H9 (cell line): ENCODE measurements around the gene VWA8. TPM values are rescaled to one million over a fixed set of nuclear protein-coding genes. Genes with fewer than 3 reads are reported as not detected.

Experiments used
- DNase-seq: peaks from one replicate; pipeline ENCODE4 v3.0.0-alpha.2; 2017
- H2AFZ ChIP-seq: one replicate; pipeline ENCODE4 v1.6.1; 2013; ENCODE audit warnings: mild to moderate bottlenecking, low read length, control low read depth, moderate library complexity
- H2AK5ac ChIP-seq: 2 replicates; pipeline ENCODE4 v1.6.1; 2013; ENCODE audit warnings: low read length, control low read depth, mixed read lengths; ENCODE audit not compliant: insufficient read length
- H2BK120ac ChIP-seq: one replicate; pipeline ENCODE4 v1.6.1; 2013; ENCODE audit warnings: low read depth, mild to moderate bottlenecking, low read length, control low read depth, inconsistent platforms; ENCODE audit not compliant: poor library complexity, severe bottlenecking
- H2BK12ac ChIP-seq: 2 replicates; pipeline ENCODE4 v1.6.1; 2013; ENCODE audit warnings: low read length, control low read depth, mixed read lengths, low read depth; ENCODE audit not compliant: insufficient read length
- H2BK15ac ChIP-seq: 2 replicates; pipeline ENCODE4 v1.6.1; 2013; ENCODE audit warnings: low read depth, low read length, control low read depth
- H2BK20ac ChIP-seq: one replicate; pipeline ENCODE4 v1.6.1; 2013; ENCODE audit warnings: low read depth, mild to moderate bottlenecking, low read length, control low read depth, inconsistent platforms; ENCODE audit not compliant: poor library complexity, severe bottlenecking
- H2BK5ac ChIP-seq: 2 replicates; pipeline ENCODE4 v1.6.1; 2013; ENCODE audit warnings: low read length, control low read depth, mixed read lengths; ENCODE audit not compliant: insufficient read length
- H3K14ac ChIP-seq: 2 replicates; pipeline ENCODE4 v1.6.1; 2013; ENCODE audit warnings: low read length, control low read depth; ENCODE audit not compliant: insufficient read depth
- H3K18ac ChIP-seq: 2 replicates; pipeline ENCODE4 v1.6.1; 2013; ENCODE audit warnings: low read depth, mild to moderate bottlenecking, mixed read lengths, low read length, control low read depth; ENCODE audit not compliant: insufficient read length
- H3K23ac ChIP-seq: 2 replicates; pipeline ENCODE4 v1.6.1; 2013; ENCODE audit warnings: low read length, control low read depth, mixed read lengths, low read depth; ENCODE audit not compliant: insufficient read length
- H3K23me2 ChIP-seq: 2 replicates; pipeline ENCODE4 v1.6.1; 2013; ENCODE audit warnings: low read depth, mild to moderate bottlenecking, mixed read lengths, low read length, control low read depth; ENCODE audit not compliant: insufficient read length, poor library complexity, severe bottlenecking
- H3K27ac ChIP-seq: 2 replicates; pipeline ENCODE4 v1.5.1; 2013; ENCODE audit warnings: low read length, control low read depth, mixed read lengths, low read depth; ENCODE audit not compliant: insufficient read length
- H3K27me3 ChIP-seq: 2 replicates; pipeline ENCODE4 v1.6.1; 2013; ENCODE audit warnings: low read length, control low read depth, inconsistent platforms; ENCODE audit not compliant: insufficient read depth
- H3K4ac ChIP-seq: 2 replicates; pipeline ENCODE4 v1.6.1; 2013; ENCODE audit warnings: low read depth, mild to moderate bottlenecking, control low read depth, inconsistent platforms, low read length, moderate library complexity
- H3K4me1 ChIP-seq: 2 replicates; pipeline ENCODE4 v1.6.1; 2013; ENCODE audit warnings: low read length, control low read depth, inconsistent platforms; ENCODE audit not compliant: insufficient read depth
- H3K4me2 ChIP-seq: 2 replicates; pipeline ENCODE4 v1.6.1; 2013; ENCODE audit warnings: low read length, control low read depth, mixed read lengths; ENCODE audit not compliant: insufficient read length, insufficient read depth
- H3K56ac ChIP-seq: 2 replicates; pipeline ENCODE4 v1.6.1; 2013; ENCODE audit warnings: low read depth, mild to moderate bottlenecking, mixed read lengths, low read length, control low read depth; ENCODE audit not compliant: insufficient read length
- H3K79me1 ChIP-seq: 2 replicates; pipeline ENCODE4 v1.6.1; 2013; ENCODE audit warnings: low read depth, mild to moderate bottlenecking, moderate library complexity, low read length, control low read depth, inconsistent platforms; ENCODE audit not compliant: insufficient read depth, poor library complexity, severe bottlenecking
- H3K79me2 ChIP-seq: 2 replicates; pipeline ENCODE4 v1.6.1; 2013; ENCODE audit warnings: low read length, control low read depth, inconsistent platforms; ENCODE audit not compliant: insufficient read depth
- H3K9ac ChIP-seq: 2 replicates; pipeline ENCODE4 v1.6.1; 2013; ENCODE audit warnings: low read length, control low read depth, mixed read lengths; ENCODE audit not compliant: insufficient read length; ENCODE audit errors: extremely low read depth
- H3K9me3 ChIP-seq: one replicate; pipeline ENCODE4 v1.6.1; 2013; ENCODE audit warnings: low read depth, low read length, inconsistent platforms; ENCODE audit not compliant: control insufficient read depth
- H3T11ph ChIP-seq: one replicate; pipeline ENCODE4 v1.6.1; 2013; ENCODE audit warnings: mild to moderate bottlenecking, low read length, control low read depth, inconsistent platforms
- H4K20me1 ChIP-seq: one replicate; pipeline ENCODE4 v1.6.1; 2013; ENCODE audit not compliant: control insufficient read depth, insufficient read length, insufficient read depth
- H4K5ac ChIP-seq: 2 replicates; pipeline ENCODE4 v1.6.1; 2013; ENCODE audit warnings: low read depth, mild to moderate bottlenecking, mixed read lengths, low read length, control low read depth; ENCODE audit not compliant: insufficient read length
- H4K8ac ChIP-seq: replicated peaks from 2 replicates; pipeline ENCODE4 v1.6.1; 2013; ENCODE audit warnings: low read length, control low read depth, mixed read lengths, low read depth; ENCODE audit not compliant: insufficient read length
- H4K91ac ChIP-seq: 2 replicates; pipeline ENCODE4 v1.6.1; 2013; ENCODE audit warnings: low read depth, mild to moderate bottlenecking, moderate library complexity, mixed read lengths, low read length, control low read depth; ENCODE audit not compliant: insufficient read length
- H3K27ac Mint-ChIP-seq, 3 experiments: 2 replicates in 2 of 3; 3 replicates in 1 of 3; pipeline ENCODE4 v1.8.0; 2020 to 2021; ENCODE audit warnings: mixed read lengths in 3 of 3, mild to moderate bottlenecking in 1 of 3, moderate library complexity in 1 of 3
- H3K27me3 Mint-ChIP-seq: 2 replicates; pipeline ENCODE4 v1.8.0; 2021; ENCODE audit warnings: low read depth, mild to moderate bottlenecking, moderate library complexity, mixed read lengths
- H3K36me3 Mint-ChIP-seq, 3 experiments: 2 replicates in 2 of 3; 3 replicates in 1 of 3; pipeline ENCODE4 v1.8.0; 2020 to 2021; ENCODE audit warnings: low read depth in 3 of 3, mixed read lengths in 3 of 3; ENCODE audit not compliant: insufficient read depth in 1 of 3
- H3K4me1 Mint-ChIP-seq, 2 experiments: 2 replicates each; pipeline ENCODE4 v1.8.0; 2020; ENCODE audit warnings: mixed read lengths in 2 of 2
- H3K4me3 Mint-ChIP-seq, 2 experiments: 2 replicates in 1 of 2; 3 replicates in 1 of 2; pipeline ENCODE4 v1.8.0; 2020 to 2021; ENCODE audit warnings: mild to moderate bottlenecking in 2 of 2, mixed read lengths in 2 of 2, moderate library complexity in 1 of 2
- H3K9me3 Mint-ChIP-seq, 2 experiments: 2 replicates in 1 of 2; 3 replicates in 1 of 2; pipeline ENCODE4 v1.8.0; 2020; ENCODE audit warnings: mild to moderate bottlenecking in 2 of 2, mixed read lengths in 2 of 2, moderate library complexity in 1 of 2
- WGBS: extraction: QIAGEN DNeasy Blood & Tissue Kit; methylation state at CpG from one replicate; pipeline ENCODE4 v1.1.7; 2013; ENCODE audit warnings: missing lambda C conversion rate, low lambda C conversion rate, mixed read lengths; ENCODE audit not compliant: insufficient read length; ENCODE audit errors: extremely low coverage; 5-methylcytosine and 5-hydroxymethylcytosine counted together
- total RNA-seq: library from RNA; stranded (reverse); gene quantifications from 2 replicates; pipeline ENCODE4 v1.2.1, GENCODE V29; 2021
- TF ChIP-seq, protein P1 (sequence below): fragments of 200-600 bp; sonication (generic); conservative IDR thresholded peaks from 3 replicates; pipeline ENCODE4 v1.8.0; 2021; ENCODE audit warnings: antibody characterized with exemption, mild to moderate bottlenecking

The VWA8 gene
- total RNA-seq, 1 experiment from 2014 or later: 17.4 TPM

DNA sequence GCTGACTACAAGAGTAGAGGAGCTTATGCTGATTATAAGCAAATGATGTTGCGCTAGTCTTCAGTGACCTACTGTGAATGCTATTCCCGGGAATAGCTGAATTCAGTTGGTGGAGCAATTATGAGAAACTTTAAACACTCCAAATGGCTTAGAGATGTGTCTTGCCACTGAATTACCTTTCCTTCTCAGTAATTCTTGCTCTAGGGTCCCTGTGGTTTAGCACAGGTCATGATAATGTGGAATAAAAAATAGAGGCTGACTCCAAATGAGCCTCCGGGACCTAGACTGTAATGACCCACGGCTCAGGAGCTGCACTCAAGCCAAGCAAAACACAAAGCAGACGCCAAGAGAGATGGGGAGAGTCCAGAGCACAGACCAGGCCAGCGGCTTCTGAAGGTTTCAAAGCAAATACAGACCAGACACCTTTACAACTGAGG lies 378.9 kb downstream of the VWA8 start:
- no peak for DNase-seq
- TF ChIP-seq, protein P1, sequence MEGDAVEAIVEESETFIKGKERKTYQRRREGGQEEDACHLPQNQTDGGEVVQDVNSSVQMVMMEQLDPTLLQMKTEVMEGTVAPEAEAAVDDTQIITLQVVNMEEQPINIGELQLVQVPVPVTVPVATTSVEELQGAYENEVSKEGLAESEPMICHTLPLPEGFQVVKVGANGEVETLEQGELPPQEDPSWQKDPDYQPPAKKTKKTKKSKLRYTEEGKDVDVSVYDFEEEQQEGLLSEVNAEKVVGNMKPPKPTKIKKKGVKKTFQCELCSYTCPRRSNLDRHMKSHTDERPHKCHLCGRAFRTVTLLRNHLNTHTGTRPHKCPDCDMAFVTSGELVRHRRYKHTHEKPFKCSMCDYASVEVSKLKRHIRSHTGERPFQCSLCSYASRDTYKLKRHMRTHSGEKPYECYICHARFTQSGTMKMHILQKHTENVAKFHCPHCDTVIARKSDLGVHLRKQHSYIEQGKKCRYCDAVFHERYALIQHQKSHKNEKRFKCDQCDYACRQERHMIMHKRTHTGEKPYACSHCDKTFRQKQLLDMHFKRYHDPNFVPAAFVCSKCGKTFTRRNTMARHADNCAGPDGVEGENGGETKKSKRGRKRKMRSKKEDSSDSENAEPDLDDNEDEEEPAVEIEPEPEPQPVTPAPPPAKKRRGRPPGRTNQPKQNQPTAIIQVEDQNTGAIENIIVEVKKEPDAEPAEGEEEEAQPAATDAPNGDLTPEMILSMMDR: no peak
- H3K14ac ChIP-seq: no peak overlapping the region
- no peak overlapping the region for H2BK15ac ChIP-seq
- H2AFZ ChIP-seq: no peak overlapping the region
- H3K4me3 Mint-ChIP-seq: no peak overlapping the region
- H3K23ac ChIP-seq: no peak overlapping the region
- H3K4ac ChIP-seq: no peak overlapping the region
- no peak overlapping the region for H3K4me2 ChIP-seq
- no peaks in the 10 kb centered on the region for H3K9me3 ChIP-seq
- H3K27me3 ChIP-seq: no peaks in the 10 kb centered on the region
- no peak overlapping the region for H3K27ac ChIP-seq
- no peaks in the 10 kb centered on the region for H4K20me1 ChIP-seq
- peaks cover 8 to 12% (median 8%) of the 10 kb centered on the region in 3 experiments; a peak in 6 of 7 replicates for H3K36me3 Mint-ChIP-seq
- H4K8ac ChIP-seq: no peak overlapping the region
- no peaks in the 10 kb centered on the region for H3K9me3 Mint-ChIP-seq
- H4K91ac ChIP-seq: no peak overlapping the region
- no peak overlapping the region for H3K18ac ChIP-seq
- H3K79me1 ChIP-seq: no peaks in the 10 kb centered on the region
- no peak overlapping the region for H3K9ac ChIP-seq
- H3K27ac Mint-ChIP-seq: no peak overlapping the region
- H2BK5ac ChIP-seq: no peak overlapping the region
- H2BK120ac ChIP-seq: no peak overlapping the region
- no peak overlapping the region for H4K5ac ChIP-seq
- H3T11ph ChIP-seq: no peak overlapping the region
- H2BK12ac ChIP-seq: no peak overlapping the region
- no peaks in the 10 kb centered on the region for H3K27me3 Mint-ChIP-seq
- H3K56ac ChIP-seq: no peak overlapping the region
- H3K79me2 ChIP-seq: no peaks in the 10 kb centered on the region
- peaks cover 4 to 5% of the 10 kb centered on the region in 2 experiments; a peak in 2 of 4 replicates for H3K4me1 Mint-ChIP-seq
- H2AK5ac ChIP-seq: no peak overlapping the region
- no peaks in the 10 kb centered on the region; the same call in 1 of the 2 replicates for H3K4me1 ChIP-seq
- no CpG with 5 or more reads among the region's 6 CpGs for WGBS
- no peak overlapping the region for H2BK20ac ChIP-seq
- no peaks in the 10 kb centered on the region for H3K23me2 ChIP-seq
